SH-SY5Y (cell line): ENCODE data around the gene DMWD.

Source experiments
- GATA2 ChIP-seq: IDR thresholded peaks from 2 replicates; pipeline ENCODE4 v1.6.1; 2011; ENCODE audit warnings: mild to moderate bottlenecking, low read depth, low read length
- GATA3 ChIP-seq: IDR thresholded peaks from 2 replicates; pipeline ENCODE4 v1.6.1; 2011; ENCODE audit warnings: low read depth, mild to moderate bottlenecking, low read length, moderate library complexity

Gene DMWD

GRCh38 chr19:45785781-45786532 lies 6.7 kb downstream of the DMWD start:
- no peak for TF ChIP-seq GATA3
- TF ChIP-seq GATA2, result no peak

DNA sequence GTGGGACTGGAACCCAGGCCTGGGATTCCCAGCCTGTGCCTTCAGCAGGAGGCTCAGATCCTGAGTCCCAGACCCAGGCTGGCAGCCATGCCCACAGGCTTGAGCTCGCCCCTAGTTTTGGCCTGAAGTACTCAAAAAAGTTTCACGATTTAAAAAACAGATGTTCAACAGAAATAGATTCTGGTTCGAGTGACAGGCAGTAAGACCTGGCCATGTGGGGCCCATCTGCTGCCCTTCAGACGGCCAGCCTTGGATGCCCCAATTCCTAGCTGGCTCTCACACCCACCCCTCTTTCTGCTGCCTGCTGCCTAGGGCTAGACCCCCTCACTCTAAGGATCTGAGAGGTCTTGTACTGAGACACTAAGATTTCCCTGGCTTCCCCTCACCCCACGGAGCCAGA lies 7.5 kb downstream of the DMWD start:
- TF ChIP-seq GATA3 (no peak), GATA2 (no peak)

GRCh38 chr19:45784096-45784495 lies 8.5 kb downstream of the DMWD start:
- TF ChIP-seq GATA2 (no peak), GATA3 (no peak)

DNA sequence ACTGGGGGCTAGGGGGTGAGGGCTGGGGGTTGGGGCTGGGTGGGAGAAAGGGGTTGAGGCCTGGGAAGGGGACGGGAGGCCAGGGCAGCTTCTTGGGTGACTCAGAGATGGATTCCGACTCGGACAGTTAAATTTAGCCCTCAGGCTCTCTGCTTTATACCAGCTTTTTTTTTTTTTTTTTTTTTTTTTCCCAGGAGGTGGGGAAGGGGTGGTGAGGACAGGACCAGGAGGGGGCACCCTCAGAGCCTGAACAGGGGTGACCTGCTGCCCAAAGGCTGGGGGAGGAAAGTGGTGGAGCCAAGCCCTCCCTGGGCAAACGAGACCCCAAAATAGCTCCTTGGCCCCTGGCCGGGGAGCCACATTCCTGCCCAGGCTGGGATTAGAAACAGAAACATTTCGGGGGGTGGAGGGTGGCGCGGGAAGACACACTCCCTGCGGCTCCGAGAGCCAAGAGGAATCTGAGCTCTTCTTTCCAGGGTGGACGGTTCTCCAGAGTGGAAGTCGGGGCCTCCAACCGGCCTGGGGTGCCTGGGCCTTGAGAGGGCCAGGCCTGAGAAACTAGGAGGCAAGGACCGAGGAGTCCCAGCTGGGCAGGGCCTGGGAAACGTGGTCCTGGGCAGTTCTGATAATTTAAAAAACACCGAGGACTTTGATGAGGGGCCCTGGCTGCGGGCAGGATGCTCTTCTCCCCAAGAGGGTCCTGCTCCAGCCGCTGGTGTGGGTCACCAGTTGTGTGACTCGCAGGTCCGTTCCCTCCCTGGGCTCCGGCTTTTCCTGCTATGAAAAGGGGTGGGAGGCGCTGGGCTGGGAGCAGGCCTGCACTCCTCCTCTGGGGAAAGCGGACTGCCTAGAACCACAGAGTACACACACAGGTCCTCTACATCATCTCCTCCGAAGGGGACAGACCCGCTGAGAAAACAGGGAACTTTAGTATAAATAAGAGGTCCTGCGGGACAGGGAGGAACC lies 9.5 kb downstream of the DMWD start:
- TF ChIP-seq GATA3, result no peak
- no peak for TF ChIP-seq GATA2

- TF ChIP-seq GATA2 (no peak), GATA3 (no peak)
Observed at GRCh38 chr19:45782162-45782691, 10.4 kb downstream of the DMWD start, which contains the start of gene DMPK. Gene DMPK, minus strand, starts transcription at chr19:45782490. Its CDS starts 138 bp downstream, at chr19:45782352.

GRCh38 chr19:45781214-45782161 lies 11.2 kb downstream of the DMWD start:
- TF ChIP-seq GATA3, result no peak
- TF ChIP-seq GATA2, result no peak

DNA sequence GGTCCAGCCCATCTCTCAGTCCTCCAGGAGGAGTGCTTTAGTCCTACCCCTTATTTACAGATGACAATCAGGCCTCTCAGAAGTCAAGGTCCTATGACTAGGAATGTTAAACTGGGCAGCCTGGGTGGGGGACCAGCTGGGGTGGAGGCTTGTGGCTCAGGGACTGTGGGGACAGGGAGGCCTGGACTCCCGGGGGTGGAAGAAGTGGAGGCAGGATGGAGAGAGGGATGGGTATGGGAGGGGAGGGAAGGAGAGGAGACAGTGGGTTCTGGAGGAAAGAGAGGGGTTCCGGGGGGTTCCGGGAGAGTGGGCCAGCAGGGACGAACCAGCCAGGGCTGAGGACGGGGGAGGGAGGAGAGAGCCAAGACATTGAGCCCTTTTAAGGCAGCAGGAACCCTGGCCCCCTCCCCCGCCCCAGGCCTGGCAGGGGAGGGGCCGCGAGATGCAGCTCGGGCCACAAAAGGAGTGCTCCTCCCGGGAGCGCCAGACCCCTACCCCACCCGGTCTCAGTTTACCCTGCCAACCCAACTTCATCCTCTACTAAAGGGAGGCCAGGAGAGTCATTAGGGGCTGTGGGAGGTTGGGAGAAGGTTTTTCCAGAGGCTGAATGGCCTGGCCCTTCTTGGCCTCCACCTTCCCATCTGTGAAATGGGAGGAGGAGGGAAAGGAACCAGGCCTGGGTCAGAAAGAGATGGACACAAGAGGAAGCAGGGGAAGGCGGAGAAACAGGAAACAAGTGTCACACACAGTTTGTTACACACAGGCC lies 12.0 kb downstream of the DMWD start:
- TF ChIP-seq GATA3 (no peak), GATA2 (no peak)

- no peak for TF ChIP-seq GATA2
- TF ChIP-seq GATA3, result no peak
Observed at GRCh38 chr19:45780146-45780447, 12.5 kb downstream of the DMWD start.

DNA sequence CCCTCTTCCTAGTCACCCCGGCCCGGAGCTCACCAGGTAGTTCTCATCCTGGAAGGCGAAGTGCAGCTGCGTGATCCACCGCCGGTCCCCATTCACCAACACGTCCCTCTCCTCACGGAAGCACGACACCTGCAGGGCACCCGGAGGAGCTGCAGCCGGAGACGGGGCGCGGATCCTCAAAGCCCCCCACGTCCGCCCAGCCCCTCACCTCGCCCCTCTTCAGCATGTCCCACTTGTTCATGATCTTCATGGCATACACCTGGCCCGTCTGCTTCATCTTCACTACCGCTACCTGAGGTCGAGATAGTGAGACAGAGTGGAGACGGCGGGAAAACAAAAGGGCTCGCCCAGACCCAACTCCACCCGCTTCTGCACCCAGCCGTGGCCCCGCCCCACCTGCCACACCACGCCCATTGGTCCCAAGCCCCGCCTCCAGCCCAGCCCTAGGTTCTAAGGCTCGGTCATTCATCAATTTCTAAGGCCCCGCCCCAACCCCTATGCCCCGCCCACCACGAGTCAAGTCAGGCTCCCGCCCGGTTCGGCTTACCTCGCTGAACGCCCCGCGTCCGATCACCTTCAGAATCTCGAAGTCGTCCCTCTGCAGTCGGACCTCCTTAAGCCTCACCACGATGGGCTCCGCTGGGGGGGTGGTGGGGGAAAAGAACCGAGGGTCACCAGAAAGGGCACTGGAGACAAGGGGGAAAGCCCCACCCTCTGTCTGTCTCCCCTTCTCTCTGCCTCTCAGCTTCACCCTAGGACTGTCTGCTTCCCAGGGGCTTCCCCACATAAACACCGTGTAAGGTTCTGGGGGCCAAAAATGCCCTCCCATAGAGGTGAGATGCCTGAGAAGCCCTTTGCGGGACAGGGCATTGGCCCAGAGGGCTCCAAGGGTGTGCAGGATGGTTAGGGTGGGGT lies 13.2 kb downstream of the DMWD start:
- TF ChIP-seq GATA3 (no peak), GATA2 (no peak)

DNA sequence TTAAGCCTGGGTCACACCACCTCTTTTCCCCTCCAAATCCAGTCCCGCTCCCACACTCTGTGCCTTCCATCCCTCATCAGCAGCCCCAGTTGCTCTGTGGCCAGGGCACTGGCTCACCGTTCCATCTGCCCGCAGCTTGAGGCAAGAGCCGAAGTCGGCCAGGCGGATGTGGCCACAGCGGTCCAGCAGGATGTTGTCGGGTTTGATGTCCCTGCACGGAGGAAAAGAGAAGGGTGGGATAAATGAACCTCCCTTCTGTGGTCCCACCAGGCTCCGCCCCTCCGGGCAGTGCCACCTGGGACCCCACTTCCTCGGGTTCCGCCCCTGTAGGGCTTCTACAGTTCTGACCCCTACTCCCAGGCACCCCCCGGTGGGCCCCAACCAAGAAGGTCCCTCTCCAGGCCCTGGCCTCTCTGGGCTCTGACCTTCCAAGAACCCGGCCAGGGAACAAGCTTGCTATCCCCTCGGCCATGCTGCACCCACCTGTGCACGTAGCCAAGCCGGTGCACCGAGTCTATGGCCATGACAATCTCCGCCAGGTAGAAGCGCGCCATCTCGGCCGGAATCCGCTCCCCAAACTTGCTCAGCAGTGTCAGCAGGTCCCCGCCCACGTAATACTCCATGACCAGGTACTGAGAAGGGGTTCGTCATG lies 14.5 kb downstream of the DMWD start:
- TF ChIP-seq GATA2 (no peak), GATA3 (no peak)

DNA sequence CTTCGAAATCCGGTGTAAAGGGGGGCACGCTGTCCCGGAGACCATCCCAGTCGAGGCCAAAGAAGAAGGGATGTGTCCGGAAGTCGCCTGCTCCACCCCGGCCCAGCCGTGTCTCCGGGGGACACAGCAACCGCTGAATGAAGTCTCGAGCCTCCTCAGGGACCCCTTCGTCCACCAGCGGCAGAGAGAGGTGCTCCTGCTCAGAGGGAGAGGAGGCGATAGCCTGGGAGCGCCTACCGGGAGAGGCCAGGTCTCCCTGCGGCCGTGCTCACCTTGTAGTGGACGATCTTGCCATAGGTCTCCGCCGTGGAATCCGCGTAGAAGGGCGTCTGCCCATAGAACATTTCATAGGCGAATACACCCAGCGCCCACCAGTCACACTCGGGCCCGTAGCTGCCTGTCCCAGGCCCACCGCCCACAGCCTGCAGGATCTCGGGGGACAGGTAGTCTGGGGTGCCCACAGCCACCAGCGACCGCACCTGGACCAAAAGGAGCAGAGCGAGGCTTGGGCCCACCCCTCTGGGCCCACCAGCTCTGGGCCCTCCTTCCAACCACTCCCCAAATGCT lies 15.2 kb downstream of the DMWD start:
- no peak for TF ChIP-seq GATA3
- TF ChIP-seq GATA2, result no peak

DNA sequence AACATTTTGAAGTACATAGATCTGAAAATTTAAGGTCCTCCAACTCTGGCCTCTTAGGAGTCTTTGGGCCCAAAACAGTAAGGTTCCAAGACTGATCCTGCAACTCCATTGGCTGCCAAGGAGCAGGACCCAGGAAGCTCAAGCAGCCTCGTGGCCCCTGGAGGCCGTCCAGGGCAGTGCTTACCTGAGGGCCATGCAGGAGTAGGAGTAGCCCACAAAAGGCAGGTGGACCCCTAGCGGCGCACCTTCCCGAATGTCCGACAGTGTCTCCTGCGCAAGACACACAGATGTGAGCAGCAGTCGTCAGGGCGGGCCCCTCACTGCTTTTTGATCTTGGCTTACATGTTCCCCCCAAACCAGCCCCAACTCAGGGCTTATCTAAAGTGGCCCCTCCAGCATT lies 17.9 kb downstream of the DMWD start:
- TF ChIP-seq GATA2, result no peak
- no peak for TF ChIP-seq GATA3

DNA sequence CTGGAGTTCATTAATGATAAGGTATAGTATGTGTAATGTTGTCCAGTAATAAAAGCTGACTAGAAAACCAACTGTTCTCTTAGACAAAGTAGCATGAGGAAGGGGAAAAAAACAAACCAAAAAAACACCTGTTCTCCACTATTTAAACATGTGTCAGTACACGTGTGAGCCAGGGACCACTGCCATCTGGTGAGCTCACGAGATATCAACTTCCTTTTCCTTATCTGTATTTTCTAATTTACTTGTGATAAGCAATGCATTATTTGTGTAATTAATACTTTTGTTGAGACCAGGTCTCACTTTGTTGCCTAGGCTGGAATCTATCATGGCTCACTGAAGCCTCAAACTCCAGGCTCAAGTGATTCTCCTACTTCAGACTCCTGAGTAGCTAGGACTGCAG lies 19.3 kb downstream of the DMWD start:
- TF ChIP-seq GATA3, result no peak
- no peak; the same call in 1 of the 2 replicates for TF ChIP-seq GATA2
